ENCODE measurements around the gene MUSTN1.
A peak's percentile ranks its signal among the peaks of the same experiment; 100 is the strongest.

MUSTN1 gene

DNA sequence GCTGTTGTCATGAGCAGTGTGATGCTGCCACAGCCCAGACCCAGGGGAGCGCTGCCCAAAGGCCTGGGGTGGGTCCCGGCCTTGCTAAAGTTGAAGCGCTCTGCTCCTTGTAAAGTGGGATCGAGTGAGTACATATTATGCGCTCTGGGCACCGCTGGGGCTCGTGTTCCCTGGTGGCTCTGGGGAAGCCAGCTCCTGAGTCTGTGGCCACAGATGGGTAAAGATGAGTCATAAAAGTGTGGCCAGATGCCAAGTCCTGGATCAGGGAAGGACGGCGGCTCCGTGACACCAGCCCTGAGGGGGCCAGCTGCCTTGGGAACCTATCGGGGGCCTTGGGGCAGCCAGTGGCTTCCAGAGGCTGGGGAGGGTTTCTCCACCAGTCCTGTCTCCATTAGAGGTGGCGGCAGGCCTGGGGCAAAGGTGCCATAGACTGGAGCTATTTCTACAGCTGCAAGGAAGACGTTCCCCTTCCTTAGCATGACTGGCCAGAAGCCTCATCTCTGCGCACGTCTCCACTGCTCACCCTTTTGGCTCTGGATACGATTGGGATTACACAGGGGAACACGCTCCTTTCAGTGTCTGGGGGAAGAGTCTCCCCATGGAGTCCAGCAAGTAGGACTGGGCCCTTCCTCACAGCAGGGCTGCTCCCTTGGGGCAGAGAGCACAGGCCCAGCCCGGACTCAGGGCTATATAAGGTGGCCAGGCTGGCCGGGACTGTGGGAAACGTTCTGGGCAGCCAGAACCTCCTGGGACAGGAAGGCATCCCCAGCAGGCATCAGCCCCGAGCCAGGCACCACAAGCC is 3.1 kb downstream of the MUSTN1 start:
- peak; percentile 70 for DNase-seq

DNA sequence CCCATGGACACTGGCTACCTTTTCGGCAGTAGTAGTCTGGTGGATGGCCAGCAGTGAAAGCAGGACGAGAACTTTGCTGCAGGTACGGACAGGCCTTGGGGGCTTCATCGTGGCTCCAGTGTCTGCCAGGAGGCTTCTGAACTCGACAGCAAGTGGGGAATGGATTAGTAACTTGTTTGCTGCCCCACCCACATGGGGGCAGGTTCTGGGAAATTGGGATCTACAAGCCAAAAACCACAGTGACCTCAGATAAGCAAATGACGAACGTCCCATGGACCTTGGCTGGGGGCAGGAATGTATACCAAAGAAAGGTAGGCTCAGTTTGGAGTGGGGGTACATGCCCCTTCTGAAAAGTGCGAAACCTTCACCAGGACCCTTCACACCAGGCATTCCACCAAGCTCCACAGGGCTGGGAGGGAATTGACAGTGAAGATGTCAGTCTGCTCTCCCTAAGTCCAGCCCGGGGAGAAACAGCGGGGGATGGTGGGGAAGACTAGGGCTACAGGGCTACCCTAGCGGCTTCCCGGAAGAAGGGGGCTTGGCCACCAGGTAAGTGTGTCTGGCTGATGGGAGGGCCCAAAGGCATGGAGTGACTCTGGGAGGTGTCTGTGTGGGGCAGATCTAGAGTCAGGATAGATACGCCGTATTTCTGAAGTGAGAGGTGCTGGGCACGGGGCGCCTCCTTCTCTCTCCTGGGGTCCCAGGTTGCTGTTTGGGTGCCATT is 4.1 kb downstream of the MUSTN1 start, which contains the start of gene ITIH4:
Gene ITIH4 (minus strand): TSS at position 138 of the 724 bp plus-strand sequence. CDS start 30 bp downstream, at position 108.
- DNase-seq, result no peak

DNA sequence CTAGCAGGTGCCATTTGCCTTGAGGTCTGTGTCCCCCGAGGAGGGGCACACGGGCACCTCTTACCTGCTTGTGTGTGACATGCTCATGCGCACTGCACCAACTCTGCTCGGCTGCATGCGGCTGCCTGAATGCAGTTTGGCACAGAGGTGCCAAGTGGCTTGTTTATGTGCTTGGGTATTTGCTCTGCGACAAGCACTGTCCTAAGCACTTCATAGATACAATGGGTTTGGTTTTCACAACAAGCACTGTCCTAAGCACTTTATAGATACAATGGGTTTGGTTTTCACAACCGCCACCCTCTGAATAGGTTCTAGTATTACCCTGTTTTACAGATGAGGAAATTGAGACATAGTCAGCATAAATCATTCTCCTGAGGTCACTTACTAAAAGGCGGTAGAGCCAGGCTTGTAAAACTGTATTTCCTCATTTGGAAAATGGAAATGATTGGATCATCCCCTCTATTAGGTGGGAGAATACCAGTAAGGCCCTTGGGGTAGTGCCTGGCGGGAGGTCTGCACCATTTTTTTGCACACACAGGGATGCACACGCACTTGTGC is 4.8 kb downstream of the MUSTN1 start:
- DNase-seq, result no peak

DNA sequence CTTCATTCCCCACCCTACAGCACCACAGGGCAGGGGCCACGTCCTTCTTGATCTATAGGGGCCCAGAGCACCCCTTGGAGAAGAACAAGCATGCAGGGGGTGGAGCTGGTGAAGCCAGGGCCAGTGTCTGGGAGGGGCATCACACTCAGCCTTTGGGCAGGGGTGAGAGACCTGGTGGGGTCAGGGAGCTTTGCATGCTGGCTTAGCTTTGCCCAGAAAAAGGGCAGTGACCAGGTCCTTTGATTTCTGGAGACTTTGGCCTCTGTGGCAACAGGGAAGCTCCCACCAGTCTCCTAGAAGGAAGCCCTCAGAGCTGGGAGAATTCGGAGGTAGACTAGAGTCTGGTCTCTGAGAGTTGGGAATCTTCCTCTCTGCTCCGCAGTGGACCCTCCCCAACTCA is 5.3 kb downstream of the MUSTN1 start:
- no peak for DNase-seq

DNA sequence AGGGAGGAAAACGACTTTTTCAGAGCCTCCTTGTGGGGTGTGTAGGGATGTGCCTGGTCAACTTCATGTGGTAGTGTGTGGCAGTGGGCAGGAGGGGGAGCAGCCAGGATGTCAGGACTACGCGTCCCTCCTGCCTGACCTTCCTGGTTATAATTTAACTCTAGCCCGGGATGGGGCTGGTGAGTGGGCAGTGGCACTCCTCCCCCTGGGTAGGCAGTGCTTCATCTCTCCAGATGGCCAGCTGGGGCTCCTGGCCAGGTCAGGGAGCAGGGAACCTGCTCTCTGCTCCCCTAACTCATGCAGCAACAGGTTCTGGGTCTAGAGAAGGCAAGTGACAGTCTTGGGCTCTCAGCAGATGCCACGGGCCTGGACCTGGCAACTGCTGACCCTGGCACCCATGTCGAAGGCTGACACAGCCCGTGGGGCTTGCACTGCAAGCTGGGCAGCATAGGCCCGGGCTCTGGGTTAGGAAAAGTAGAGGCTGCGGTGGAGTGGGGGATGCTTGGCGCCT is 6.9 kb downstream of the MUSTN1 start:
- no peak for DNase-seq

DNA sequence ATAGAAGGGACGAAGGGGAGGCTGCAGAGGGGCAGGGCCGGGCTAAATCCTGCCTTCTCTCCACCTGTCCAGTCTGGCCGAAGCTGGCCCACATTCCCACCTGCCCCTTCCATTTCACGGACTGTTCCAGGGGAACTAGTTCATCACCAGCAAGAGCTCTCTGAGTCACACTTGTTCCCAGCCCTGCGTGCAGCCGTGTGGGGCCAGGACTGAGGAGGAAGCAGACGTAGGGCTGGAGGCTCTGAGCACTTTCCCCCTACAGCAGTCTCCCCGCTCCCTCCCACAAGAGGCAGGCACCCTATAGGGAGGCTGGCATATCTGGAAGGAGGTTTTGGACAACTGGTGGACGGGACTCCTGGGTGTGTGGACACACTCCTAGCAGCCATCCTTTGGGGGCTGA is 7.4 kb downstream of the MUSTN1 start:
- no peak for DNase-seq

DNA sequence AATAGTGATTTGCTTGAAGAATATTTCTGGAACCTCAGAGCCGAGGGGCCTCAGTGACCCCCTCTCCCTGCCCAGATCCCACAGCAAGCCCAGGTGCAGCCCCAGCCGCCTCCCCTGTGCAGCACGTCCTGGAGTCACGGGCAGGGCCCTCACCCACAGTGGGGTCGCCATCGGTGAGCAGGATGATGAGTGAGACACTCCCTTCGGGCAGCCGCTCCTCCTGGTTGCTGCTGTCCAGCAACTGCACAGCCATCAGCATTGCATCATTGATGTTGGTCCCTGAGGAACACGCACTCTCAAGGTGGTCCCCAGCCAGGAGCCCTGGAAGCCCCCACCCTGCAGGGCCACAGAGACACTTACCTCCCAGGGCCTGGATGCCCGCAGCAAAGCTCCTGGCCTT is 10.8 kb downstream of the MUSTN1 start:
- no peak for DNase-seq

DNA sequence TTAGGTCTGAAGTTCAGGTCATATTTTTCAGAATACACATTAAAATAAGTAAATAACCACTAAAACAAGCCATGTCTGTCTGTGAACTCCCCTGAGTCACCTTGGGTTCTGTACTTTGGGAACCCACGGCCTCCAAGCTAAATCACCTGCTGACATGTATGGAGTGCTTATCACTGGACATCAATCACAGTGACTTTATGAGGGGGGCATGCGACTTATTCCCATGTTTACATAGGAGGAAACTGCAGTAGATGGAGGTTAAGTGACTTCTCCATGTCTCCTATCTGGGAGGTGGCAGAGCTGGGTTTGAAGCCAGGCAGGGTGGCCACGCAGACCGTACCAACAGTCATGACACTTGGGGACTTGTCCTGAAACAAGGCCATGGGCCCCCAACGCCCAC is 12.5 kb downstream of the MUSTN1 start:
- no peak for DNase-seq

DNA sequence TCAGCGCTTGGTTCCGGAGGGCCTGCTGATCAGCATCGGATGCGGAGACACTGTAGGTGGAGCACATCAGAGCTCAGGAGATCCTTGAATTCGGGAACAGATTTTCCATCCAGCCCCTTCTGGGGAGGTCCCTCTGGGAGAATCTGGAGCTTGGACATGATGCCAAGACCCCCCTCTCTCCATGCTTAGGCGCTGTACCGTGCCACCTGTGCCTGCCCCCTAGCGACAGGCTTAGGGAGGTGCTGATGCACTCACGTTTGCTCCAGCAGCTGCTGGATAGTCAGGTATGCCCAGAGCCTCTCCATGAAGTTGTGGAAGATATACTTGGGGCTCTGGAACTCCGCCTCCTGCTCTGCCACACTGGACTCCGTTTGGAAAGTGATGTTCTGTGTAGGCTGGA is 14.1 kb downstream of the MUSTN1 start:
- DNase-seq, result no peak

DNA sequence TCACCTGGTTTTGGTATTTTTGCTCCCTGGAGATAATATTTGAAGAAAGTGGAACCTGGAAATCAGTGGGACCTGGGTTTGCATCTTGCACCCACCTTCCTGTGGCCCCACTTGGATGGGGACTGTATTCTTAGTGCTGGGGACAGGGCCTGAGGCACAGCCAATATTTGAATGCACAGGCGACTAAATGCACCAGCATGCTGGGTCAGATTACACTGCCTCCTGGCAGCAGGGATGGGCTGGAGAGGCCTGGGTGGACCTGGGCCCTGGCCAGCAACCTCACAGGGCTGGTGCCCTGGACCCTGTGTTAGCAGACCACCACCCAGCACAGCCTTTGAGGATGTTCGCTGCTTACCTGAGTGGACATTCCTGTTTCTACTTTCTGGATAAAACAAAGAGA is 14.9 kb downstream of the MUSTN1 start:
- DNase-seq, result no peak

DNA sequence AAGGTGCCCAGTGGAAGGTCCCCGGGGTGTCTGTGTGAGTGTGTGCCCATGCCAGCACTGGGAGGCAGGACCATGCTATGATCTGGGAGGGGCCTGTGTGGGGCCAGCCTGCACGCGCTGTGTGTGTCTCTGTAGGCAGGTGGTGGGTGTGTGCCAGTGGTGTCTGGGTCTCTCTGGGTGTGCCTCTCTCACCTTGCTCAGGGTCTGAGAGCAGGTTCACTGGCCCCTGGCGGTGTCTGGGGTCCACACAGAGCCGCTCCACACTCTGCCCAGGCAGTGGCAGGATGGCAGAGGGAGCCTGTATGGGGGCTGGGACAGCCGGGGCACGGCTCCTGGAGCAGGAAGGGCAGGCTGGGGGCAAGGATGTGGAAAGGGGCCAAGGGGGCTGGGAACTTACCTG is 17.0 kb downstream of the MUSTN1 start:
- no peak for DNase-seq

DNA sequence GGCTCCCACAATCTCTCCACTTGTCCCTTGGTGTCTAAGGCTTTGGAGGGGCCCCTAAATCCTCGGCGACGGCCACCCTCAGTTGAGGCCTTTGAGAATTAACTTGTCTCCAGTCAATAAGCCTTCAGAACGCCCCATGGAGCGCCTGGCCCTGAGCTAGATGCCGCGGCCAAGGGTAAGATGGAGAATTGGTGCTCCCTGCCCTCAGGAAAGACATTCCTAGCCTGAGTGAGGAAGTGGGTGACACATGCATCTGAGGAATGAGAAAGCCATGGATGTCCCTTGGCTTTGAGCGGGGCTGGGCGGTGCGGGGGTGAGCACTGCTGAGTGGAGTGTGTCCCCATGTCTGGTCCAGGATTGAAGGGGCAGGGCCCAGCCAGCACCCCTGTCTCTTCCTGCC is 17.6 kb downstream of the MUSTN1 start:
- DNase-seq, result no peak

DNA sequence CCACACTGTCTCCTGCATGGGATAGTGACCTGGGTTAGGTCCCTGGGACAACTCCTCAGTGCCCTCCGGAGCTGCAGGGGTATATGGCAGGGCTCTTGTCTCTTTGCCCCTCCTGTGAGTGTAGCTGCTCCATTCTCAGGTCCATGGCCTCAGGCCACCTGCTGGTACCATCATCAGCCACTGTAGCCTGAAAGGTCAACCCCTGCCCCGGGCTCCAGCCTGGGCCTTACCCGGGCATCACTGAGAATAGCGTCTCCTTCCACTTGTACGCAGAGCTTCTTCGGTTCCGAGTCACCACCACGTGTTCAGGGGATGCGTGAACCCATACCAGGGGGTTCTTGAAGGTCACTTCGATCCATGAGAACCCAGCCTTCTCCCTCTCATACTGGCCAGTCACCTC is 18.2 kb downstream of the MUSTN1 start:
- DNase-seq, result no peak

DNA sequence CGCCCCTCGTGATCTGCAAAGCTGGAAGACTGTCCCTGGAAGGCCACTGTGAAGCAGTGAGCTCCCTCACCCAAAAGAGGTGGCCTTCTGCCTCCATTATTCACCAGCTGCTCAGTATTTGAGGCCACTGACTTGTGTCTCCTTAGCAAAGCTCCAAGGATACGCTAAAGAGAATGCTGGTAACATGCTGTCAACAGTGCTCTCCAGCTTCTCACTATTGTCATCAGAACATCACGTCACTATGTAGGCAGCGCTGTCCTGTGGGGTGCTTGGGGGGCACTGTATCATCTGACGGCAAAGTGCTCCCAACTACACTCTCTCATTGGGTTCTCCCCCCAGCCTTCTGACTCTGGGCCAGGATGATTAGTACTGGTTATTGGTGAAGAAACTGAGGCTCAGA is 18.6 kb downstream of the MUSTN1 start:
- no peak for DNase-seq

DNA sequence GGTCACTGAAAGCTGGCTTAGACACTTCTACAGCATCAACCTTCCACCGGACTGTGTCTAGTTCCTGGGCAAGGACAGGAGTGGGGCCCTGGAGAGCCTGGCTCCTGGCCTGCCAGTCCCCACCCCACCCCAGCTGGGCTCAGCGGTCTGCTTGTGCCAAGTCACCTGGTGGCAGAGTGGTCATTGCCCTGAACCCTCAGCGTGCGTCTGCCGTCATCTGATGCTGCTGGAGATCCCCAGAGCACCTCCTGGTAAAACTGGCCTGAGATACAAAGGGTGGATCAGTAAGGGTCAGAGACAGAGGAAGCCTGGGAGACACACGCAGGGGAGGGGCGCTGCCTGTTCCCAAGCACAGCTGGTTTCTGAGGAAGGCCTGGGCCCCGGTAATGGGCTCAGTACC is 21.0 kb downstream of the MUSTN1 start:
- DNase-seq, result no peak

DNA sequence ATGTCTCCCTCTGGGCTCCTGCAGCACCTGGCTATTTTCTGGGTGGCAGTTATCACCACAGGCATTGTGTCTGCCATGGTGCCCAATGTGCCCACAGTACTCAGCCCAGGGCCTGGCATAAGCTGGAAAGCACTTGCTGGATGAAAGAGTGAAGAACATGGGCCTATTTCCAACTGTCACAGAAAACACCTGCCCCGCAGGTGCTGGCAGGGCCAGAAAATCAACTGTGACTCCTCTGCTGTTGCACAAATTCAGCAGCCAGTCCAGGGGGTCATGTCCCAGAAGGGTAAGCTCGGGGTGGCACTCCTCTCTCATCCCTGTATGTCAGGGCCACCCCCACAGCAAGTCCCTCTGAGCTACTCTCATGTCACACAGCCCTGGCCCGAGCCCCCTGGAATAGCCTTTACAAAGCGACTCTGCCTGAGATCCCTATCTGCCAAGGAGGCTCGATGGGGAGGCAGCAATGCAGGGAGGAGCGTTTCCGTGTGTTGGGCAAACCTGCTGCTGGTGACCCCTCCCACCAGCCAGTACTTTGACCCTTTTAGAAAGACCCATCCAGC is 23.3 kb downstream of the MUSTN1 start:
- no peak for DNase-seq

DNA sequence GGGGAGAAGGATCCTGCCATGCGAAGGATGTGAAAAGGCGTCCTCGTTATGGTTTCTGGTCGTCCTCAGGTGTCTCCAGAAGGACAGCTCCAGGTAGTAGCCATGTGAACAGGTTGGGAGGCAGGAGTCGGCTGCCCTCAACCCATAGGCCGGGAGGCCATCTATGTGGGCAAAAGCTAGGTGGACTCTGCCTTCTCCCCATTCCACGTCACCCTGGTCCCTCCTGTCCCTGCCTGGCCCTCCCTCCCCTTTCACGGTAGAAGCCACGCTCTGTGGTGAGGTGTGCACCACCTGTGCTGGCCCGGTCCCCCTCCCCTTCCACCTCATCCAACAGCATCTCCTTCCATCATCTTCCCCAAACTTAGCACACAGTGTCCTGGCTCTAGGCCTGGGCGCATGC is 23.9 kb downstream of the MUSTN1 start:
- no peak for DNase-seq

DNA sequence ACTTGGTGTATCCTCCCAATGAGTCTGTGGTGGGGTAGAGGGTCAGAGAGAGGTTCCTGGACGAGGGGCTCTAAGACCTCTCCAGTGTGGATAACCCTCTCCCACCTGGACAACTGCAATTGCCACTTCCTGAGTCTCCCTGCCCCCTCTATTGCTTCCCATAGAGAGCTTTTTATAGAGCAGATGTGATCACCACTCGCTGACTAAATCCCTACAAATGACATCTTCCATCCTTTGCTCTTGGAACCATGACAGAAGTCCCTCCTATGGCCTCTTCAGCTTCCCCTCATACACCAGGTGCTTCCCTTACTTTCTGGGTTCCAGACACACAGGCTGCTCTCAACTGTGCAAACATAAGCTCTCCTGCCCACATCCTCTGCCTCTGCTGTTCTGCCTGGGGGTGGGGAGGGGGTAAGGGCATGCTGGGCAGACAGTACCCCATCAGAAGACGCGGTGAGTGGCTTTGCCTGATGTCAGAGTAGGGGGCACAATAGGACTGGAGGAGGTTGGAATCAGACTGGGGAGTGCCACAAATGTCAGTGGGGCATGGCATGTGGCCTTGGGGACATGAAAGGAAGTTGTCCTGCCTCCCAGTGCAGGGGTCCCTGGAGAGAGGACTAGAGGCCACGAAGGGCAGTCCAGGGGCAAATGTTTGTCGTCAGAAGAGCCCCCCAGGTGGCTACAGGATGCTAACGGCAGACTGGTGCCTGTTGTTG is 25.0 kb downstream of the MUSTN1 start:
- DNase-seq, result peak; percentile 86

DNA sequence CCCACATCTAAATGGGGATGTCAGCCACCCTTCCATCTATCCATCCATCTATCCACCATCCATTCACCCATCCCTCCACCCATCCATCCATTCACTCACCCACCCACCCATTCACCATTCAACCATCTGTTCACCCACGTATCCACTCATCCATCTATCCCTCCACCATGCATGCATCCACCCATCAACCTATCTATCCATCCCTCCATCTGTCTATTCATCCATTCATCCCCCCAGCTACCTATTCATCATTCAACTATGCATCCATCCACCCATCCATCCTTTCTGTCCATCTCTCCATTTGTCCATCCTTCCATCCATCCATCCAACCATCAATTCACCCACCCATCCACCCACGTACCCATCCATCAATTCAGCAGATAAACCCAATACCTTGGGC is 25.7 kb downstream of the MUSTN1 start:
- no peak for DNase-seq

DNA sequence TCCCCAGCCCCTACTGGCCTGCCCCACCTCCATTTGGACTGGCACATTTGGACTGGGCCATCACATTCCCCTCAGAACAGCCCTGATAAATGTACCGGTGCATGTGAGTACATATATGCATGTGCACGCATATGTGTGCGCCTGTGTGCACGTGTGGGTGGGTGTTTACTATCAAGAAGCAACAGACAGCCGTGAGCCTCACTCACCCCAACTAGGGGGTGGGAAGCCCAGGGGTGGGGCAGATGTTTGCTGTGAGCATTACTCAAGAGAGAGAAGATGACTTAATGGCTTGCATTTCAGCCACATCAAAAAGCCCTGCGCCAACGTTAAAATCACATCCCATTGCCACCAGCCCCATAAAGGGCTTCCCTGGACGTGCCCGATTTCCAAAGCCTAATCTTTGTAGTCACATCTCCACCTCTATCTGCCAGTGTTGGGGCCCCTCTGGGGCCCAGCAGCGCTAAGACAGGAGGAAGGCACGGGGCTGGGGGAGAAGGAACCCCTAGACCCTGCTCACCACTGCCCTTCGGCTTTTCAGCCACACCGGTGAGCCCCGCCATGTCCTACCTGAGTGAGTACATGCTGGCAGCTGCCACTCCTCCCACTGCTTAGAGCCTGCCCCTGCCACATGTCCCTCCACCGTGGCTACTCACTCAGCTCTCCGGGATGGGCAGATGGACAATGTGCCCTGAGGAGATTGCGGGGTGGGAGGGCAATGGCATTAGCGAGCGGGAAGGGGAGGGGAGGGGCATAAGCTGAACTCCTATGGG is 29.4 kb downstream of the MUSTN1 start:
- DNase-seq, result no peak

DNA sequence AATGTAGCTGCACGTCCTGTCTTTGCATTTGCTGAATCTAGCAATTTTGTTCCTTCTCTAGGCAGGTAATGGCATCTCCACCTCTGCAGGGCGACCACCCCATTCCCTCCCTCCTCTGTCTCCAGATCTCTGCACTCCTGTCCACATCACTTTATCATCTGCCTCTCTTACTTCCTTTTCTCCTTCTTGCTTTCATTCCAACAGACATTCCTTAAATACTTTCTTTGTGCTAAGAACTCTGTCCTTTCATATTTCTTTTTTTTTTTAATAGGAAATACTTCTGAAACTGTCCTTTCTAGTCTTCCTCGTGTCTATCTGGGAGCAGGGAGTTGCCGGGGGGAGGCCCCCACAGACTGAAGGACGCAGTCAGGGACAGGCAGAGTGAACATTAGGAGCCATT is 33.0 kb downstream of the MUSTN1 start:
- DNase-seq, result no peak

DNA sequence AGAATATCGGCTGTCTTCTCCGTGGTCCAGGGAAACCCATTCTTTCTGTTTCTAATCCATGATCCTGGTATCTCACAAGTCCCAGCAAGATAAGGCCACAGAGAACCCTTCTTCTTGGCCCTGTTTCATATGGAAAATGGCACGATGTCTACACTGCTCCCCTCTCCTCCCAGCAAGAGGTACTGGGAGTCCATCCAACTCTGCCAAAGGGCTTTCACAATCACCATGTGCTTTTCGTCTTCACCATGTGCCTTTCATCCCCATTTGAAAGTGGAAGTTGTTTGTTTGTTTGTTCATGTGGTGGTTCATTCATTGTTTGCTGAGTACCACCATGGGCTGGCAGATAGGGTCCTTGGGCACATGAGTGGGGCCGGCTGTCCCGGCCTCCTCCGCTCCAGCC is 34.7 kb downstream of the MUSTN1 start:
- DNase-seq, result no peak

Data from SHP77 treated with DMSO at 0.1 percent for 48 hours (cell line).